ENCODE data around the gene AMDHD2. TPM values are rescaled to one million over a fixed set of nuclear protein-coding genes. Genes with fewer than 3 reads are reported as not detected.

AMDHD2 gene
- total and polyA plus RNA-seq, 2 of the 13 experiments (the other 11 are each of a cell fraction or from before 2014, with no cell fraction given), result 33.5 to 39.1 TPM

DNA sequence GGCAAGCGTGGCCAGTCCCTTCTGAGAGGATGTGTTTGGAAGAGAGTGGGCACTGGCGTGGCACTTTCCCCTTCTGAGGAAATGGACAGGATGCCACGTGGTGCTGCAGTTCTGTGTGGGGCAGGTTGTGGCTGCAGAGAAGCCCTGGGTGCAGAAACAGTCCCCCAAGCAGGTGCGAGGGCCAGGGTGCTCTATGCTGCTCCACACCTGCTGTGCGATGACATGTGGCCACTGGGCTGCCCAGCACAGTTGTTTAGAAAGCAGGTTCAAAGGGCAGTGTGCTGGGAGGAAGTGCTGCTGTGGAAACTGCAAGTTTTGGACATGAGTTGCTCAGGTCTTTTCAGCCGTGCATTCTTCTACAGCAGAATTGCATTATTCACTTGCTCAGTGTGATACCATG is 21.2 kb downstream of the AMDHD2 start (continued):
- peak; percentile 59; the same call in 1 of the 2 replicates for TF ChIP-seq ZNF121 (CRISPR knock-in tag; IDR thresholded peaks at IDR 0.05)
- TF ChIP-seq TEAD3 (CRISPR knock-in tag; optimal IDR thresholded peaks at IDR 0.05; ENCODE audit: borderline replicate concordance), result peak; percentile 65
- TF ChIP-seq IRF2 (CRISPR knock-in tag; IDR thresholded peaks at IDR 0.05), result peak; percentile 54; the same call in 1 of the 2 replicates
- peak; percentile 61; the same call in 1 of the 2 replicates for TF ChIP-seq BRCA1 (CRISPR knock-in tag; IDR thresholded peaks at IDR 0.05)
- TF ChIP-seq KMT2A (CRISPR knock-in tag; IDR thresholded peaks at IDR 0.05), result peak; percentile 59; the same call in 1 of the 2 replicates
- TF ChIP-seq FOSL2 (CRISPR knock-in tag; IDR thresholded peaks at IDR 0.05), result peak; percentile 85
- TF ChIP-seq HOXA3 (CRISPR knock-in tag; IDR thresholded peaks at IDR 0.05), result peak; percentile 74
- 0 out of 2 replicates have a peak, but pooled peaks have one; percentile 54 for TF ChIP-seq SRY (CRISPR knock-in tag; IDR thresholded peaks at IDR 0.05)
- peak; percentile 78 for TF ChIP-seq SALL1 (CRISPR knock-in tag; IDR thresholded peaks at IDR 0.05)
- TF ChIP-seq ZBTB38 (CRISPR knock-in tag; IDR thresholded peaks at IDR 0.05), result peak; percentile 77
- peak; percentile 65; the same call in 1 of the 2 replicates for TF ChIP-seq YEATS4 (CRISPR knock-in tag; IDR thresholded peaks at IDR 0.05; ENCODE audit: borderline replicate concordance)
- TF ChIP-seq, protein P1, sequence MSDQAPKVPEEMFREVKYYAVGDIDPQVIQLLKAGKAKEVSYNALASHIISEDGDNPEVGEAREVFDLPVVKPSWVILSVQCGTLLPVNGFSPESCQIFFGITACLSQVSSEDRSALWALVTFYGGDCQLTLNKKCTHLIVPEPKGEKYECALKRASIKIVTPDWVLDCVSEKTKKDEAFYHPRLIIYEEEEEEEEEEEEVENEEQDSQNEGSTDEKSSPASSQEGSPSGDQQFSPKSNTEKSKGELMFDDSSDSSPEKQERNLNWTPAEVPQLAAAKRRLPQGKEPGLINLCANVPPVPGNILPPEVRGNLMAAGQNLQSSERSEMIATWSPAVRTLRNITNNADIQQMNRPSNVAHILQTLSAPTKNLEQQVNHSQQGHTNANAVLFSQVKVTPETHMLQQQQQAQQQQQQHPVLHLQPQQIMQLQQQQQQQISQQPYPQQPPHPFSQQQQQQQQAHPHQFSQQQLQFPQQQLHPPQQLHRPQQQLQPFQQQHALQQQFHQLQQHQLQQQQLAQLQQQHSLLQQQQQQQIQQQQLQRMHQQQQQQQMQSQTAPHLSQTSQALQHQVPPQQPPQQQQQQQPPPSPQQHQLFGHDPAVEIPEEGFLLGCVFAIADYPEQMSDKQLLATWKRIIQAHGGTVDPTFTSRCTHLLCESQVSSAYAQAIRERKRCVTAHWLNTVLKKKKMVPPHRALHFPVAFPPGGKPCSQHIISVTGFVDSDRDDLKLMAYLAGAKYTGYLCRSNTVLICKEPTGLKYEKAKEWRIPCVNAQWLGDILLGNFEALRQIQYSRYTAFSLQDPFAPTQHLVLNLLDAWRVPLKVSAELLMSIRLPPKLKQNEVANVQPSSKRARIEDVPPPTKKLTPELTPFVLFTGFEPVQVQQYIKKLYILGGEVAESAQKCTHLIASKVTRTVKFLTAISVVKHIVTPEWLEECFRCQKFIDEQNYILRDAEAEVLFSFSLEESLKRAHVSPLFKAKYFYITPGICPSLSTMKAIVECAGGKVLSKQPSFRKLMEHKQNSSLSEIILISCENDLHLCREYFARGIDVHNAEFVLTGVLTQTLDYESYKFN (CRISPR knock-in tag; conservative IDR thresholded peaks at IDR 0.05), result peak; percentile 84
- 0 out of 2 replicates have a peak, but pooled peaks have one; percentile 33 for TF ChIP-seq ZFP90 (CRISPR knock-in tag; IDR thresholded peaks at IDR 0.05; ENCODE audit: borderline replicate concordance)
- peak; percentile 63; the same call in 1 of the 2 replicates for TF ChIP-seq ZBTB20 (CRISPR knock-in tag; IDR thresholded peaks at IDR 0.05; ENCODE audit: borderline replicate concordance, low read depth)
- TF ChIP-seq ZNF160 (CRISPR knock-in tag; IDR thresholded peaks at IDR 0.05), result 0 out of 2 replicates have a peak, but pooled peaks have one; percentile 44
- 0 out of 2 replicates have a peak, but pooled peaks have one; percentile 16 for TF ChIP-seq PHF20 (CRISPR knock-in tag; IDR thresholded peaks at IDR 0.05)
- TF ChIP-seq, protein P2, sequence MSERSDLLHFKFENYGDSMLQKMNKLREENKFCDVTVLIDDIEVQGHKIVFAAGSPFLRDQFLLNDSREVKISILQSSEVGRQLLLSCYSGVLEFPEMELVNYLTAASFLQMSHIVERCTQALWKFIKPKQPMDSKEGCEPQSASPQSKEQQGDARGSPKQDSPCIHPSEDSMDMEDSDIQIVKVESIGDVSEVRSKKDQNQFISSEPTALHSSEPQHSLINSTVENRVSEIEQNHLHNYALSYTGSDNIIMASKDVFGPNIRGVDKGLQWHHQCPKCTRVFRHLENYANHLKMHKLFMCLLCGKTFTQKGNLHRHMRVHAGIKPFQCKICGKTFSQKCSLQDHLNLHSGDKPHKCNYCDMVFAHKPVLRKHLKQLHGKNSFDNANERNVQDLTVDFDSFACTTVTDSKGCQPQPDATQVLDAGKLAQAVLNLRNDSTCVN (CRISPR knock-in tag; IDR thresholded peaks at IDR 0.05; ENCODE audit: borderline replicate concordance), result peak; percentile 26; the same call in 1 of the 2 replicates
- TF ChIP-seq, protein P3, sequence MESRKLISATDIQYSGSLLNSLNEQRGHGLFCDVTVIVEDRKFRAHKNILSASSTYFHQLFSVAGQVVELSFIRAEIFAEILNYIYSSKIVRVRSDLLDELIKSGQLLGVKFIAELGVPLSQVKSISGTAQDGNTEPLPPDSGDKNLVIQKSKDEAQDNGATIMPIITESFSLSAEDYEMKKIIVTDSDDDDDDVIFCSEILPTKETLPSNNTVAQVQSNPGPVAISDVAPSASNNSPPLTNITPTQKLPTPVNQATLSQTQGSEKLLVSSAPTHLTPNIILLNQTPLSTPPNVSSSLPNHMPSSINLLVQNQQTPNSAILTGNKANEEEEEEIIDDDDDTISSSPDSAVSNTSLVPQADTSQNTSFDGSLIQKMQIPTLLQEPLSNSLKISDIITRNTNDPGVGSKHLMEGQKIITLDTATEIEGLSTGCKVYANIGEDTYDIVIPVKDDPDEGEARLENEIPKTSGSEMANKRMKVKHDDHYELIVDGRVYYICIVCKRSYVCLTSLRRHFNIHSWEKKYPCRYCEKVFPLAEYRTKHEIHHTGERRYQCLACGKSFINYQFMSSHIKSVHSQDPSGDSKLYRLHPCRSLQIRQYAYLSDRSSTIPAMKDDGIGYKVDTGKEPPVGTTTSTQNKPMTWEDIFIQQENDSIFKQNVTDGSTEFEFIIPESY (CRISPR knock-in tag; IDR thresholded peaks at IDR 0.05), result peak; percentile 21; the same call in 1 of the 2 replicates
- TF ChIP-seq, protein P4, sequence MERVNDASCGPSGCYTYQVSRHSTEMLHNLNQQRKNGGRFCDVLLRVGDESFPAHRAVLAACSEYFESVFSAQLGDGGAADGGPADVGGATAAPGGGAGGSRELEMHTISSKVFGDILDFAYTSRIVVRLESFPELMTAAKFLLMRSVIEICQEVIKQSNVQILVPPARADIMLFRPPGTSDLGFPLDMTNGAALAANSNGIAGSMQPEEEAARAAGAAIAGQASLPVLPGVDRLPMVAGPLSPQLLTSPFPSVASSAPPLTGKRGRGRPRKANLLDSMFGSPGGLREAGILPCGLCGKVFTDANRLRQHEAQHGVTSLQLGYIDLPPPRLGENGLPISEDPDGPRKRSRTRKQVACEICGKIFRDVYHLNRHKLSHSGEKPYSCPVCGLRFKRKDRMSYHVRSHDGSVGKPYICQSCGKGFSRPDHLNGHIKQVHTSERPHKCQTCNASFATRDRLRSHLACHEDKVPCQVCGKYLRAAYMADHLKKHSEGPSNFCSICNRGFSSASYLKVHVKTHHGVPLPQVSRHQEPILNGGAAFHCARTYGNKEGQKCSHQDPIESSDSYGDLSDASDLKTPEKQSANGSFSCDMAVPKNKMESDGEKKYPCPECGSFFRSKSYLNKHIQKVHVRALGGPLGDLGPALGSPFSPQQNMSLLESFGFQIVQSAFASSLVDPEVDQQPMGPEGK (CRISPR knock-in tag; IDR thresholded peaks at IDR 0.05), result peak; percentile 50; the same call in 1 of the 2 replicates
- TF ChIP-seq STAG1 (CRISPR knock-in tag; IDR thresholded peaks at IDR 0.05), result peak; percentile 19; the same call in 1 of the 2 replicates
- peak; percentile 91 for TF ChIP-seq HNF4A (CRISPR knock-in tag; IDR thresholded peaks at IDR 0.05)
- TF ChIP-seq, protein P5, sequence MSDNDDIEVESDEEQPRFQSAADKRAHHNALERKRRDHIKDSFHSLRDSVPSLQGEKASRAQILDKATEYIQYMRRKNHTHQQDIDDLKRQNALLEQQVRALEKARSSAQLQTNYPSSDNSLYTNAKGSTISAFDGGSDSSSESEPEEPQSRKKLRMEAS (IDR thresholded peaks at IDR 0.05), result peak; percentile 86
